ENCODE results near the gene GOLGA6A.

DNA sequence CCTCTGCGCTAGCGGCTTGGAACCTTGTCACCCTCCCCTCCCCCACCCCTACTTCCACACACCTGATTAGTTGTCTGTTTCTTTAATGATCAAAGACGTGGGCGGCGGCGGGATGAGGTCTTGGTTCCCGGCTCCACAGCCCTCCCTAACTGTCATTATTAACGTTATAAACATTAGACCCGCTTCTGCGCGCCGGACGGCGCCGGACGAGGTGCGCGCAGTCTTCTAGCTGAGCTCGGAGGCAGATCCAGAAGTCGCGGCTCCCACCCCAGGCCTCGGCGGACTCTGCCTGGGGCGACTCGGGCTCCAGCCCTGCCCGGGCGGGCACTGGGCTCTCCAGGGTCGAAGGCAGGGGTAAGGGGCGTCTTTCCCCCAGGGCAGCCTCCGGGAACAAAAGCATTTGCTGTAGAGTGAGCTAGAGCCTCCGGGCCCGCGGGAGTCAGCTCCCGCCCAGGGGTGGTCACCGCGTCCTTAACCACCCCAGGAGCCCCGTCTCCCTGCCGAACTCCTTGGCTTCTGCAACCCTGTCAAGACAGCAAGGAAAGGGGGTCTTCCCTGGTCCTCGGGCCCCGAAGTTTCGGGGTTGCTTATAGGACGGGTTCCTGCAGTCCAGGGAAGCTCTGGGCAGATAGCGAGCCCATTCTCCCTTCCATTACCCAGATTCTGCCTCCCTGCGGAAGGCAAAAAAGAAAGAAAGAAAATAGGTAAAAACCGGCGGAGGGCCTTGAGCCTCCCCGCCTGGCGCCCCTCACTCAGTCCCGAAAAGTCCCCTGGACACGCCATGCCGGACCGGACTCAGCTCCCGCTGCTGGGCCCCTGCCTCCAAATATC is 45.8 kb upstream of the GOLGA6A start:
- TF ChIP-seq PHF8 (conservative IDR thresholded peaks at IDR 0.05; ENCODE audit: low read depth, low read length) (no peak), FOSL1 (IDR thresholded peaks at IDR 0.05; ENCODE audit: insufficient read depth, low read depth, low read length) (no peak), RFX5 (IDR thresholded peaks at IDR 0.05; ENCODE audit: borderline replicate concordance, low read depth, low read length) (no peak), GABPA (IDR thresholded peaks at IDR 0.05; ENCODE audit: borderline replicate concordance, insufficient read depth, low read length) (no peak), YY1 (IDR thresholded peaks at IDR 0.05; ENCODE audit: low read depth, low read length) (no peak), EP300 (IDR thresholded peaks at IDR 0.05; ENCODE audit: borderline replicate concordance in 1 of 2, low read depth in 2 of 2, low read length in 2 of 2) (no peak), JUN (IDR thresholded peaks at IDR 0.05; ENCODE audit: low read depth, low read length) (no peak)
- TF ChIP-seq, protein P1, sequence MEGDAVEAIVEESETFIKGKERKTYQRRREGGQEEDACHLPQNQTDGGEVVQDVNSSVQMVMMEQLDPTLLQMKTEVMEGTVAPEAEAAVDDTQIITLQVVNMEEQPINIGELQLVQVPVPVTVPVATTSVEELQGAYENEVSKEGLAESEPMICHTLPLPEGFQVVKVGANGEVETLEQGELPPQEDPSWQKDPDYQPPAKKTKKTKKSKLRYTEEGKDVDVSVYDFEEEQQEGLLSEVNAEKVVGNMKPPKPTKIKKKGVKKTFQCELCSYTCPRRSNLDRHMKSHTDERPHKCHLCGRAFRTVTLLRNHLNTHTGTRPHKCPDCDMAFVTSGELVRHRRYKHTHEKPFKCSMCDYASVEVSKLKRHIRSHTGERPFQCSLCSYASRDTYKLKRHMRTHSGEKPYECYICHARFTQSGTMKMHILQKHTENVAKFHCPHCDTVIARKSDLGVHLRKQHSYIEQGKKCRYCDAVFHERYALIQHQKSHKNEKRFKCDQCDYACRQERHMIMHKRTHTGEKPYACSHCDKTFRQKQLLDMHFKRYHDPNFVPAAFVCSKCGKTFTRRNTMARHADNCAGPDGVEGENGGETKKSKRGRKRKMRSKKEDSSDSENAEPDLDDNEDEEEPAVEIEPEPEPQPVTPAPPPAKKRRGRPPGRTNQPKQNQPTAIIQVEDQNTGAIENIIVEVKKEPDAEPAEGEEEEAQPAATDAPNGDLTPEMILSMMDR (IDR thresholded peaks at IDR 0.05; ENCODE audit: control extremely low read depth in 1 of 3, insufficient read depth in 1 of 3, low read depth in 1 of 3, low read length in 3 of 3), result no peak
- TF ChIP-seq, protein P2, sequence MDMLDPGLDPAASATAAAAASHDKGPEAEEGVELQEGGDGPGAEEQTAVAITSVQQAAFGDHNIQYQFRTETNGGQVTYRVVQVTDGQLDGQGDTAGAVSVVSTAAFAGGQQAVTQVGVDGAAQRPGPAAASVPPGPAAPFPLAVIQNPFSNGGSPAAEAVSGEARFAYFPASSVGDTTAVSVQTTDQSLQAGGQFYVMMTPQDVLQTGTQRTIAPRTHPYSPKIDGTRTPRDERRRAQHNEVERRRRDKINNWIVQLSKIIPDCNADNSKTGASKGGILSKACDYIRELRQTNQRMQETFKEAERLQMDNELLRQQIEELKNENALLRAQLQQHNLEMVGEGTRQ (IDR thresholded peaks at IDR 0.05; ENCODE audit: low read length), result no peak

Data from H1 (cell line).